HG02884 (cell line): ENCODE results near the gene PPP1R14C.

Source experiments
- ATAC-seq: cut with Tn5 transposase; IDR thresholded peaks from one replicate; pipeline ENCODE4 v1.9.1; 2021; ENCODE audit warnings: mild to moderate bottlenecking, moderate library complexity; ENCODE audit not compliant: unreplicated experiment

The PPP1R14C gene

DNA sequence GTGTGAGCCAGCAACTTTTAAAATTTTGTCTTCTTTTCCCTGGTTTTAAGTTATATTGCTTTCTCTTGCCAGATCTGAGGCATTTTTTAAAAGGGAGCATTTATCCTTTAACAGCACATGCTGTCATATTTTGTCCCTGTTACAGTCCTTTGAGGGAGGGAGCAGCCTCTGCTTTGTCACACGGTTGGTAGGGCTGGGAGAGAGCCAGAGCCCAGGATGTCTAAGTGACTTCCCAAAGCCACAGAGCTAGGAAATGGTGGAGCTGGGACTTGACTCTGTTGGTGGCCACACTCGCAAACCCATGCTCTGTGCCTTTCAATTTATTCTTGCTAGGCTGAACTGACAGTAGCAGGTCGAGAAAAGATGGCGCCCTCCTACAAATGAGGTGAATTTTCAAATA, 145.6 kb downstream of the PPP1R14C start:
- ATAC-seq, result no peak

DNA sequence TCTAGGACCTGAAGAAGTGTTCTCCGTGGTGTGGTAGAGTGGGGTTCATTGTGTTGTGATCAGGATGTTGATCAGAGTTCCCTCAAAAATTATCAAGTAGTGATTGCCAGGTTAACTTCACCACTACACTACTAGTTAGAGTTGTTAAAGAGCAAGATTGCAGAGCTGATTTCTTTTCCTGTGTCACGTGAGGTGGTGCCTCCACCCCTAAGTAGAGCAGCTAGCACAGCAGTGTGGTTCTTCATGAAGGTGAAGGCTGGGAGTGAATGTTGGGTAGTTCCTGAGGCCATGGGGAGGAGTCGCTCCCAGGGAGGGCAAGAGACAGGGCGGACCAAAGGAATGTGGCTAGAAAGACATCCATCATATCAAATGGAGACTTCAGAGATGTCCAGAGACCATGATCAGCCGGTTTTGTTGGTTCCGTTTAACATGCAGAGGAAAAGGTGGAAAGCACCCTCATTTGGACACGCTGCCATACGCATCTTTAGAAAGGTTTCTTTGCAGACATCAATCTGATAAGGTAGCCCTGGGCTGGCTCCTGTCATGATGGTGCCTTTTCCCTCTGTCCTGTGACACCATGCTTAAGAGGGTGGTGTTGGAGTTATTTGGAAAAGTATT, 146.7 kb downstream of the PPP1R14C start:
- no peak for ATAC-seq

DNA sequence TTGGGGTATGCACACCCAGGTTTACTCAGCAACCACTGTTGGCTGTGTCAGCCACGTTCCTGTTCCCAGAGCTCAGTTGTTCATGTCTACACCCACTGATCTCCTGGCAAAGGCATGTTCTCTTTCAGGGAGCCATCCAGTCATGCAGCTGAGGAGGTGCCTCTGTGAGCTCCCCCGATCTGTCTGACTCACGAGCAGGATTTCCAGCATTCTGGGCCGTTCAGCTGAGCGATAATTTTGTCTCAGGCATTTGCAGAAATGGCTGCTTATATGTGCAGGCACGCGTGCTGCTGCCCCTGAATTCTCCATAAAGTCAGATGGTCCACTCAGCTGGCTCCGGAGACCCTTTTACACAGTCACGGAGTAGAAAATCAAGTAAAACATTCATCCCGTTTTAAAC, 147.6 kb downstream of the PPP1R14C start:
- no peak for ATAC-seq

DNA sequence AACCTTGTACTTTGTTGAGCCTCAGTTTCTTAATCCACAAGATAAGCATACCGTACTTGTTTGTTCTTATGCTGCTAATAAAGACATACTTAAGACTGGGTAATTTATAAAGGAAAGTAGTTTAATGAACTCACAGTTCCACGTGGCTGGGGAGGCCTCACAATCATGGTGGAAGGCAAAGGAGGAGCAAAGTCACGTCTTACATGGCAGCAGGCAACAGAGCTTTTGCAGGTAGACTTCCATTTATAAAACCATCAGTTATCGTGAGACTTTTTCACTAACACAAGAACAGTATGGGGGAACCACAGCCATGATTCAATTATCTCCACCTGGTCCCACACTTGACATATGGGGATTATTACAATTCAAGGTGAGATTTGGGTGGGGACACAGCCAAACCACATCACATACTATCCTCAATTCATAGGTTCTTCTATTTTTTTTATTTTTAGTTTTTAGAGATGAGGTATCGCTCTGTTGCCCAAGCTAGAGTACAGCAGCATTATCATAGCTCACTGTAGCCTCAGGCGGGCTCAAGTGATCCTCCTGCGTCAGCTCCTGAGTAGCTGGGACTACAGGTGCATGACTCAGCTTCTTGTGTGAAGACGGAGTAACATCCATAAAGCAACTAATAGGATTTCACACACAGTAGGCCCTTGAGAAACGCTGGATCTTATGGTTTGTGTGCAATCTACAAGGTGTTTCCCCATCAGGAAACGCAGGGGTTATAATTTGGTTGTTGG, 149.3 kb downstream of the PPP1R14C start:
- no peak for ATAC-seq

DNA sequence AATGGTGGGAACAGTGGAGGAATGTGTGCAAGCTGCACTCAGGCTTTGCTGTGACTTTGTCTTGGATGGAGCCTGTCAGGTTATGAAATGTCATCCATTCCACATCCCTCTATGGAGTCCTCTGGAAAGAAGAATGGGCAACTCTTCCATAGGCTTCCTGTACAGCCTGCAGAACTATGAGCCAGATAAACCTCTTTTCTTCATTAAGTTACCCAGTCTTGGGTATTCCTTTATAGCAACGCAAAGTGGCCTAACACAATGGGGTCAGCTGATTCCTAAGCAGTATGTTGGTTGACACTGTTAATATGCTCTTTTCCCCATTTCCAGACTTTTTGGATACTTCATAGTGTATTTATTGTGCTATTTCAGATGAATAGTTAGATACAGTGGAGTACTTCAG, 150.2 kb downstream of the PPP1R14C start:
- ATAC-seq, result no peak

DNA sequence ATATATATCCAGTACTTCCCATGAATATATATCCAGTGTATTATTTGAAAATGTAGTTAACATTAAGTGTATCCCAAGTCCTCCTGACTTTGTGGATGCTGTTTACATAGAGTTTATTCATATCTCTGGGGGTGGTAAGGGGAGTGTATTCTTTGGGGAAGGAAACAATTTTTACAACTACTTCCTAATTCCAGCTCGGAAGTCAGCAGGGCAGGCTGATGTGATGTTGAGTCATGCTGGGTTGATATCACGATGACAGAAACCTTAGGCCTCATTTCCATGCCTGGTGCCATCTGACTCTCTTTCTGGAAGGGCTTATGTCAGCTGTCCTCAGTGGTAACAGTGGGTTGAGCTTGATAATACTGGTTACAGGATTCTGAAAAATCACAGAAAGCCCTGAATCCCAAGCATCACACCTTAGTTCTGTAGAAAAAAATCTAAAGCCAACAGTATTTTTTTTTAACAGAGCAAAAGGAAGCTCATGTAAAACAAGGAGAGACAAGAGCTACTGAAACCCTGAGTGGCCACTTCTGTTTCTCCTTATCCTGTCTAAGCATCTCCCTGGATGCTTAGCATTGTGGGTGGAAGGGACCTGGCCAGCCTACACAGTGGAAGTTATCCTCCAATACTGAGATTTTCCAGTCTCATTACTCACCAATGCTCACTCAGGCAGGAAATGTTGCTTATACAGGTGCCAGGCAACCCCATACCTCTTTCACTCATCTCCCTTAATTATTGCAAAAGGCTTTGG, 150.8 kb downstream of the PPP1R14C start:
- ATAC-seq, result no peak

DNA sequence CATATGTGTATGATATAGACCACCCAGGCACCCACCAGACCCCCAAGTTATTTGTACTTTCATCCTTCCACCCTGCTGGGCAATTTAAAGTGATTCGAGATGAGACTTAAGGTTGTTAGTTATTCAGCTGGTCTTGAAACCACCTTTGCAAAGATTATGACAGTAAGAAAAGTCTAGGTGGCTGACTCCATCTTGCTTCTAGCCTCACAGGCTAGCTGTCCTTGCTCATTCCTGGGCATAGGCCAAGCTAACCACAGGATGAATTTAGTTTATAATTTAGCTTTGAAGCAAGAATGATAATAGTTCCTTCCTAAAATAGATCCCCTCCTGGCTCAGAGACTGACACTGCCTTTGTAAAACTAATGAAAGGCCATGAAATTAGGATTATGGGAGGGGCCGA, 154.0 kb downstream of the PPP1R14C start:
- ATAC-seq, result no peak

DNA sequence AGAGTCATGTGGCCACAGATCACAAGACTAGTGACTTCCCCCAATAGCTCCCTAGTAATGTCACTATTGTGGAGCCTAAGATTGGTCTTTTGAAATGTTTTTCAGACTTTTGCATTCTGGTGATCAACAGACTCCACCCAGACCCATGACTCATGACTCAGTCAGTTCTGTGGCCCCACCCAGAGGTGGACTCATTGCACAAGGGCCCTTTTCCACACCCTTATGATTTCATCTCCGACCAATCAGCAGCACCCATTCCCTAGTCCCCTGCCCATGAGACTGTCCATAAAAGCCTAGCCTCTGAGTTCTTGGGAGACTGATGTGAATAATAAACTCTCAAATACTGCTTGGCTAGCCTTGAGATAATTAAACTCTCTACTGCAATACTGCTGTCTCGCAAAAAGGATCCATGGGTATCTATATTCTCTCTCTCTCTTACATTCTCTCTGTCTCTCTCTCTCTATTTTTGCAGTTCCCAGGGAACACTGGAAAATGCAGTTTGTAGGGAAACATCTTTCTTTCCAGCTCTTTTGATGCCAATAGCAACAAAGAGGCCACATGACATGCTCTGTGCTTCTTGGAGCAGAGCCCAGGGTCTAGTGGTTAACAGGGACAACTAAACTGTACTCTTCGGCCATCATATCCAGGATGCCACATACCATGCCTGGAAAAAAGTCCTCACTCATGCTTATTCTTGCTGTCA, 154.6 kb downstream of the PPP1R14C start:
- ATAC-seq, result no peak

DNA sequence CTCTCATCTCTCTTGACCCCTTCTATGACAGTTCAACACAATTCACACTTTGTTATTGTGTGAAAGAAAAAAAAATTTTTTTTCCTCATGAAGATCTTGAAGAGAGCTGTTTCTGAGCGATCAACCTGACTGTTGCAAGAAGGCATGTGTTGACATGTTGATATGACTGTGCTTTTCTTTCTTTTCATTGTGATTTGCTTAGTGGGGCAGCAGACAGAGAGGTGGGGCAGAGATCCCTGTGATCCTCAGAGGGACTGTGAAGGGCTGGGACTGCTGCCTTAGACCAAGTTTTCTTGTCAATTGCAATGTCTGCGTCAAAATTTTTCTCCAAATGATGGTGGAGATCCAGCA, 155.2 kb downstream of the PPP1R14C start:
- no peak for ATAC-seq

DNA sequence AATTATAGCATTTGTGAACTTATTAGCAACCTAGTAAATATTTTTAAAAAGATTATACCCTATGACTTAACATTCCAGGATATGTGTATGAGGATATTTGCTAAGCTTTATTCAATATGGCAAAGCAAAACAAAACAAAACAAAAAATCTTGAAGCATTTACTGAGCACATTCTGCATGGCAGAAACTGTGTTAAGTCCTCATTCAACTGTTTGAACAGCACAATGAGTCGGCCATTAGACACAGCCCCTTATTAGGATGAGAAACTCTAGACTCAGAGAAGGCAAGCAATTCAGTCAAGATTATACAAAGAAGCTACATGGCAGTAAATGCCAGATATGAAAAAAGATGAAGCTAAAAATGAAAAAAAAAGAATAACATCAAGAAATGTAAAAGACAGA, 155.8 kb downstream of the PPP1R14C start:
- ATAC-seq, result no peak
